CD8-positive, alpha-beta memory T cell (primary cell): Measurements from ENCODE around the gene DPF3. TPM values are rescaled to one million over a fixed set of nuclear protein-coding genes. Genes with fewer than 3 reads are reported as not detected.

Source experiments
- CTCF ChIA-PET: fragments of 350-600 bp; sonication (Branson Sonifier 250); formaldehyde crosslinking; loops from one replicate; lab custom pipeline; 2021; ENCODE audit warnings: antibody characterized with exemption; lab: Charles Lee
- POLR2A ChIA-PET: fragments of 350-600 bp; sonication (Branson Sonifier 250); formaldehyde crosslinking; loops from one replicate; lab custom pipeline; 2021; ENCODE audit warnings: antibody characterized with exemption; lab: Charles Lee
- DNase-seq, 5 donors: peaks; one replicate each; pipeline versions ENCODE4 v3.0.0 to v3.0.0-alpha.2; 2020 to 2022; ENCODE audit warnings: mixed read lengths in 1 of 5
- H3K27ac ChIP-seq: one replicate; pipeline ENCODE4 v1.7.0; 2013; ENCODE audit warnings: low read depth, mild to moderate bottlenecking, low read length, moderate library complexity
- H3K27me3 ChIP-seq: 2 replicates; pipeline ENCODE4 v1.7.0; 2013; ENCODE audit warnings: low read length, mild to moderate bottlenecking; ENCODE audit not compliant: insufficient read depth, poor library complexity, severe bottlenecking
- H3K36me3 ChIP-seq: 2 replicates; pipeline ENCODE4 v1.7.0; 2013; ENCODE audit warnings: mild to moderate bottlenecking, low read length, moderate library complexity; ENCODE audit not compliant: insufficient read depth
- H3K4me1 ChIP-seq: 2 replicates; pipeline ENCODE4 v1.7.0; 2013; ENCODE audit warnings: mild to moderate bottlenecking, low read length, moderate library complexity; ENCODE audit not compliant: insufficient read depth
- H3K4me3 ChIP-seq: 2 replicates; pipeline ENCODE4 v1.7.0; 2013; ENCODE audit warnings: mild to moderate bottlenecking, low read length
- H3K9me3 ChIP-seq: 2 replicates; pipeline ENCODE4 v1.7.0; 2013; ENCODE audit warnings: mild to moderate bottlenecking, low read length
- H3K27ac Mint-ChIP-seq, 8 donors: one replicate each; pipeline ENCODE4 v1.8.0; 2020 to 2021; ENCODE audit warnings: mixed read lengths in 8 of 8, mild to moderate bottlenecking in 6 of 8, inconsistent platforms in 3 of 8, moderate library complexity in 3 of 8
- H3K27me3 Mint-ChIP-seq, 2 donors: one replicate each; pipeline ENCODE4 v1.8.0; 2020 to 2021; ENCODE audit warnings: mixed read lengths in 2 of 2, mild to moderate bottlenecking in 1 of 2, moderate library complexity in 1 of 2
- H3K36me3 Mint-ChIP-seq, 3 donors: one replicate each; pipeline ENCODE4 v1.8.0; 2020 to 2021; ENCODE audit warnings: mixed read lengths in 3 of 3, inconsistent platforms in 1 of 3, mild to moderate bottlenecking in 1 of 3
- H3K4me1 Mint-ChIP-seq, 3 donors: one replicate each; pipeline ENCODE4 v1.8.0; 2020 to 2021; ENCODE audit warnings: mixed read lengths in 3 of 3, inconsistent platforms in 1 of 3, mild to moderate bottlenecking in 1 of 3
- H3K4me3 Mint-ChIP-seq, 7 donors: one replicate each; pipeline ENCODE4 v1.8.0; 2020 to 2021; ENCODE audit warnings: mixed read lengths in 7 of 7, mild to moderate bottlenecking in 6 of 7, moderate library complexity in 4 of 7, inconsistent platforms in 2 of 7
- H3K9me3 Mint-ChIP-seq, 5 donors: one replicate each; pipeline ENCODE4 v1.8.0; 2020 to 2022; ENCODE audit warnings: mixed read lengths in 5 of 5, mild to moderate bottlenecking in 3 of 5, moderate library complexity in 2 of 5, inconsistent platforms in 1 of 5
- polyA plus RNA-seq: library from polyadenylated mRNA; unstranded; fragments of 300-500 nt; fragmentation: Illumina TruSeq; gene quantifications from one replicate; pipeline ENCODE4 v1.2.3, GENCODE V29; 2021
- total RNA-seq, 2 experiments: library from RNA; stranded (reverse); gene quantifications; one replicate each; pipeline ENCODE4 v1.2.3, GENCODE V29; 2021

Gene DPF3
- total and polyA plus RNA-seq, 3 experiments from 2014 or later = 0.50 to 1.3 (median 0.62) TPM

GRCh38 chr14:72611506-72611905, 282.4 kb downstream of the DPF3 start:
- Mint-ChIP-seq H3K27me3 (peaks cover 7 to 22% of the 10 kb centered on the region in 2 donors), H3K36me3 (no peaks in the 10 kb centered on the region), H3K4me1 (peaks cover 0 to 3% (median 0%) of the 10 kb centered on the region in 3 donors), H3K4me3 (no peak overlapping the region), H3K9me3 (no peaks in the 10 kb centered on the region), H3K27ac (no peak overlapping the region)
- ChIA-PET POLR2A (no interaction called here), CTCF (no interaction called here)
- Histone ChIP-seq H3K27me3 (no peaks in the 10 kb centered on the region), H3K9me3 (no peaks in the 10 kb centered on the region), H3K36me3 (no peaks in the 10 kb centered on the region), H3K4me3 (no peak overlapping the region), H3K4me1 (no peaks in the 10 kb centered on the region), H3K27ac (no peak overlapping the region)
- DNase-seq = no peak

GRCh38 chr14:72610831-72611200, 283.1 kb downstream of the DPF3 start:
- Histone ChIP-seq H3K27ac (no peak overlapping the region), H3K4me1 (no peaks in the 10 kb centered on the region), H3K27me3 (no peaks in the 10 kb centered on the region), H3K9me3 (no peaks in the 10 kb centered on the region), H3K4me3 (no peak overlapping the region), H3K36me3 (no peaks in the 10 kb centered on the region)
- Mint-ChIP-seq H3K9me3 (no peaks in the 10 kb centered on the region), H3K27me3 (peaks cover 4 to 22% of the 10 kb centered on the region in 2 donors), H3K36me3 (no peaks in the 10 kb centered on the region), H3K27ac (no peak overlapping the region), H3K4me1 (peaks cover 0 to 3% (median 0%) of the 10 kb centered on the region in 3 donors), H3K4me3 (no peak overlapping the region)
- no peak for DNase-seq
- CTCF ChIA-PET = no interaction called here
- POLR2A ChIA-PET = no interaction called here

- Mint-ChIP-seq H3K4me3 (no peak overlapping the region), H3K27me3 (peaks cover 4 to 22% of the 10 kb centered on the region in 2 donors), H3K27ac (no peak overlapping the region), H3K4me1 (peaks cover 0 to 3% (median 0%) of the 10 kb centered on the region in 3 donors), H3K9me3 (no peaks in the 10 kb centered on the region), H3K36me3 (no peaks in the 10 kb centered on the region)
- Histone ChIP-seq H3K36me3 (no peaks in the 10 kb centered on the region), H3K4me1 (no peaks in the 10 kb centered on the region), H3K9me3 (no peaks in the 10 kb centered on the region), H3K27ac (no peak overlapping the region), H3K4me3 (no peak overlapping the region), H3K27me3 (no peaks in the 10 kb centered on the region)
- DNase-seq = no peak
- ChIA-PET CTCF (no interaction called here), POLR2A (no interaction called here)
Measured at GRCh38 chr14:72610096-72610830, 283.6 kb downstream of the DPF3 start.

- no peaks in the 10 kb centered on the region for H3K4me1 ChIP-seq
- CTCF ChIA-PET = no interaction called here
- H3K4me3 ChIP-seq = no peak overlapping the region
- H3K27ac Mint-ChIP-seq = no peak overlapping the region
- H3K9me3 Mint-ChIP-seq = no peaks in the 10 kb centered on the region
- H3K27ac ChIP-seq = no peak overlapping the region
- H3K4me3 Mint-ChIP-seq = no peak overlapping the region
- no peaks in the 10 kb centered on the region for H3K36me3 ChIP-seq
- DNase-seq = no peak
- H3K27me3 ChIP-seq = no peaks in the 10 kb centered on the region
- no peaks in the 10 kb centered on the region for H3K9me3 ChIP-seq
- H3K27me3 Mint-ChIP-seq = peaks cover 4 to 24% of the 10 kb centered on the region in 2 donors
- H3K4me1 Mint-ChIP-seq = peaks cover 0 to 3% (median 0%) of the 10 kb centered on the region in 3 donors
- no peaks in the 10 kb centered on the region for H3K36me3 Mint-ChIP-seq
- POLR2A ChIA-PET = no interaction called here
Measured at GRCh38 chr14:72609205-72609916, 284.5 kb downstream of the DPF3 start.

- POLR2A ChIA-PET = no interaction called here
- Mint-ChIP-seq H3K4me3 (no peak overlapping the region), H3K36me3 (no peaks in the 10 kb centered on the region), H3K9me3 (no peaks in the 10 kb centered on the region), H3K27ac (no peak overlapping the region), H3K4me1 (peaks cover 0 to 3% (median 0%) of the 10 kb centered on the region in 3 donors), H3K27me3 (peaks cover 4 to 21% of the 10 kb centered on the region in 2 donors)
- Histone ChIP-seq H3K4me3 (no peak overlapping the region), H3K36me3 (no peaks in the 10 kb centered on the region), H3K27me3 (no peaks in the 10 kb centered on the region), H3K9me3 (no peaks in the 10 kb centered on the region), H3K4me1 (no peaks in the 10 kb centered on the region), H3K27ac (no peak overlapping the region)
- DNase-seq = no peak
- CTCF ChIA-PET = no interaction called here
Measured at GRCh38 chr14:72608391-72609204, 285.3 kb downstream of the DPF3 start.

- Histone ChIP-seq H3K9me3 (no peaks in the 10 kb centered on the region), H3K4me1 (no peaks in the 10 kb centered on the region), H3K36me3 (no peaks in the 10 kb centered on the region), H3K27ac (no peak overlapping the region), H3K4me3 (no peak overlapping the region), H3K27me3 (no peaks in the 10 kb centered on the region)
- Mint-ChIP-seq H3K4me1 (peaks cover 0 to 3% (median 0%) of the 10 kb centered on the region in 3 donors), H3K9me3 (no peaks in the 10 kb centered on the region), H3K36me3 (no peaks in the 10 kb centered on the region), H3K27me3 (peaks cover 4 to 16% of the 10 kb centered on the region in 2 donors), H3K4me3 (no peak overlapping the region), H3K27ac (no peak overlapping the region)
- DNase-seq = no peak
- CTCF ChIA-PET = no interaction called here
- POLR2A ChIA-PET = no interaction called here
Measured at GRCh38 chr14:72607386-72608130, 286.3 kb downstream of the DPF3 start.

- Mint-ChIP-seq H3K36me3 (no peaks in the 10 kb centered on the region), H3K9me3 (no peaks in the 10 kb centered on the region)
- no peak overlapping the region for H3K27ac ChIP-seq
Measured at GRCh38 chr14:72606879-72607278, 287.0 kb downstream of the DPF3 start.

More at GRCh38 chr14:72606879-72607278, 287.0 kb downstream of the DPF3 start:
- H3K27me3 ChIP-seq = no peaks in the 10 kb centered on the region
- DNase-seq = no peak
- Mint-ChIP-seq H3K27ac (no peak overlapping the region), H3K4me1 (peaks cover 0 to 3% (median 0%) of the 10 kb centered on the region in 3 donors), H3K27me3 (peaks cover 4 to 12% of the 10 kb centered on the region in 2 donors), H3K4me3 (no peak overlapping the region)
- H3K36me3 ChIP-seq = no peaks in the 10 kb centered on the region
- H3K9me3 ChIP-seq = no peaks in the 10 kb centered on the region
- CTCF ChIA-PET = no interaction called here
- no peak overlapping the region for H3K4me3 ChIP-seq
- POLR2A ChIA-PET = no interaction called here
- no peaks in the 10 kb centered on the region for H3K4me1 ChIP-seq
